H1 (cell line): ENCODE measurements around the gene RBM38. TPM values are rescaled to one million over a fixed set of nuclear protein-coding genes. Genes with fewer than 3 reads are reported as not detected.
"Not testable (repeated sequence)": the region's sequence is repeated elsewhere in the genome, so short reads cannot be mapped to it uniquely, and the experiment has no call there.

Experiments
- CTCF ChIA-PET: fragments of 300-600 bp; sonication (Branson Sonifier 250); formaldehyde crosslinking; loops from one replicate; lab custom pipeline; 2021; ENCODE audit not compliant: partially characterized antibody; lab: Charles Lee
- POLR2A ChIA-PET: fragments of 300-600 bp; sonication (Branson Sonifier 250); formaldehyde crosslinking; loops from one replicate; lab custom pipeline; 2021; ENCODE audit warnings: inconsistent platforms; ENCODE audit not compliant: partially characterized antibody; lab: Charles Lee
- DNase-seq, 2 experiments: peaks; one replicate each; pipeline versions ENCODE4 v3.0.0 to v3.0.0-alpha.2; 2010 to 2022; ENCODE audit warnings: low spot score in 2 of 2, low read depth in 1 of 2, mixed read lengths in 1 of 2
- FAIRE-seq: peaks from 2 replicates; lab custom pipeline; 2011; peaks lifted over from hg19 to GRCh38; lab: Jason Lieb, UNC
- H2AFZ ChIP-seq: 2 replicates; pipeline ENCODE4 v1.8.1; 2012; ENCODE audit warnings: low read length, inconsistent platforms
- H2AK5ac ChIP-seq: 2 replicates; pipeline ENCODE4 v1.6.1; 2013; ENCODE audit warnings: low read depth, low read length
- H2BK120ac ChIP-seq: replicated peaks from 2 replicates; pipeline ENCODE3; 2013; ENCODE audit warnings: low read depth, low read length, inconsistent platforms
- H2BK12ac ChIP-seq: 2 replicates; pipeline ENCODE4 v1.6.1; 2013; ENCODE audit warnings: low read depth, low read length
- H2BK15ac ChIP-seq: 2 replicates; pipeline ENCODE4 v1.6.1; 2013; ENCODE audit warnings: low read length
- H2BK20ac ChIP-seq: 2 replicates; pipeline ENCODE4 v1.6.1; 2013; ENCODE audit warnings: low read length
- H2BK5ac ChIP-seq: 2 replicates; pipeline ENCODE4 v1.6.1; 2013; ENCODE audit warnings: low read depth, low read length
- H3K14ac ChIP-seq: 2 replicates; pipeline ENCODE4 v1.6.1; 2013; ENCODE audit warnings: inconsistent platforms; ENCODE audit not compliant: insufficient read length
- H3K18ac ChIP-seq: 2 replicates; pipeline ENCODE4 v1.6.1; 2013; ENCODE audit warnings: low read length; ENCODE audit errors: extremely low read depth
- H3K23ac ChIP-seq: 2 replicates; pipeline ENCODE4 v1.6.1; 2013; ENCODE audit warnings: inconsistent platforms; ENCODE audit not compliant: insufficient read length
- H3K23me2 ChIP-seq: 2 replicates; pipeline ENCODE4 v1.6.1; 2013; ENCODE audit warnings: low read depth, low read length
- H3K27ac ChIP-seq: 2 replicates; pipeline ENCODE4 v1.6.1; 2011; ENCODE audit warnings: low read depth, low read length, inconsistent platforms
- H3K27me3 ChIP-seq, 4 experiments: replicated peaks in 1 of 4; 1 replicate in 1 of 4; 2 replicates in 3 of 4; pipeline versions ENCODE4 v1.6.1 to v1.8.1; 2011 to 2013; ENCODE audit warnings: low read length in 3 of 4, mild to moderate bottlenecking in 3 of 4, inconsistent platforms in 2 of 4, mixed read lengths in 2 of 4, moderate library complexity in 1 of 4; ENCODE audit not compliant: control insufficient read depth in 3 of 4, insufficient read depth in 3 of 4; ENCODE audit errors: extremely low read depth in 1 of 4
- H3K36me3 ChIP-seq, 4 experiments: 2 replicates each; pipeline versions ENCODE4 v1.6.1 to v1.8.1; 2011 to 2013; ENCODE audit warnings: mild to moderate bottlenecking in 4 of 4, low read length in 3 of 4, moderate library complexity in 2 of 4, control low read depth in 1 of 4, inconsistent platforms in 1 of 4; ENCODE audit not compliant: insufficient read depth in 4 of 4, control insufficient read depth in 2 of 4
- H3K4ac ChIP-seq: replicated peaks from 2 replicates; pipeline ENCODE3; 2013; ENCODE audit warnings: low read length, low read depth, mixed read lengths, inconsistent platforms; ENCODE audit not compliant: insufficient read length
- H3K4me1 ChIP-seq, 4 experiments: replicated peaks in 1 of 4; 1 replicate in 1 of 4; 2 replicates in 3 of 4; pipeline versions ENCODE4 v1.6.1 to v1.8.1; 2011 to 2013; ENCODE audit warnings: low read length in 3 of 4, inconsistent platforms in 2 of 4, mixed read lengths in 1 of 4; ENCODE audit not compliant: insufficient read depth in 4 of 4, control insufficient read depth in 3 of 4
- H3K4me2 ChIP-seq, 2 experiments: 2 replicates each; pipeline versions ENCODE4 v1.6.1 to v1.8.1; 2011 to 2013; ENCODE audit warnings: low read depth in 2 of 2, low read length in 2 of 2, control low read depth in 1 of 2, inconsistent platforms in 1 of 2, mild to moderate bottlenecking in 1 of 2; ENCODE audit not compliant: insufficient read depth in 1 of 2
- H3K4me3 ChIP-seq, 4 experiments: fragments of 200-600, 300-600 bp in 1 of 4; sonication (generic), shearing (Covaris generic), sonication (Bioruptor Twin) in 1 of 4; 2 replicates each; pipeline versions ENCODE4 v1.5.1 to v1.8.1; 2011 to 2016; ENCODE audit warnings: low read length in 4 of 4, low read depth in 3 of 4, control low read depth in 2 of 4, inconsistent platforms in 2 of 4, mild to moderate bottlenecking in 2 of 4, mixed read lengths in 1 of 4, moderate library complexity in 1 of 4; ENCODE audit not compliant: insufficient read depth in 2 of 4; ENCODE audit errors: extremely low read depth in 1 of 4
- H3K56ac ChIP-seq: replicated peaks from 2 replicates; pipeline ENCODE3; 2013; ENCODE audit warnings: low read depth, mild to moderate bottlenecking, mixed read lengths, low read length, inconsistent platforms; ENCODE audit not compliant: insufficient read length
- H3K79me1 ChIP-seq: 2 replicates; pipeline ENCODE4 v1.6.1; 2013; ENCODE audit warnings: low read depth, low read length, control low read depth
- H3K79me2 ChIP-seq, 2 experiments: 2 replicates each; pipeline versions ENCODE4 v1.6.1 to v1.8.1; 2012 to 2013; ENCODE audit warnings: low read length in 2 of 2, mild to moderate bottlenecking in 2 of 2, inconsistent platforms in 1 of 2; ENCODE audit not compliant: insufficient read depth in 2 of 2, control insufficient read depth in 1 of 2
- H3K9ac ChIP-seq, 4 experiments: replicated peaks in 1 of 4; 1 replicate in 1 of 4; 2 replicates in 3 of 4; pipeline versions ENCODE4 v1.6.1 to v1.8.1; 2011 to 2013; ENCODE audit warnings: low read depth in 3 of 4, low read length in 3 of 4, control low read depth in 2 of 4, mild to moderate bottlenecking in 2 of 4, moderate library complexity in 2 of 4, inconsistent platforms in 1 of 4; ENCODE audit errors: extremely low read depth in 1 of 4
- H3K9me3 ChIP-seq, 2 experiments: 2 replicates each; pipeline versions ENCODE4 v1.6.1 to v1.8.1; 2012 to 2013; ENCODE audit warnings: mild to moderate bottlenecking in 2 of 2, moderate library complexity in 2 of 2, control low read depth in 1 of 2, inconsistent platforms in 1 of 2, low read depth in 1 of 2, low read length in 1 of 2, mixed read lengths in 1 of 2; ENCODE audit not compliant: insufficient read depth in 2 of 2
- H4K20me1 ChIP-seq, 2 experiments: replicated peaks in 1 of 2; 2 replicates each; pipeline versions ENCODE3 to v1.8.1; 2011 to 2013; ENCODE audit warnings: inconsistent platforms in 2 of 2, low read length in 2 of 2, mild to moderate bottlenecking in 1 of 2; ENCODE audit not compliant: insufficient read depth in 2 of 2, control insufficient read depth in 1 of 2
- H4K5ac ChIP-seq: 2 replicates; pipeline ENCODE4 v1.6.1; 2013; ENCODE audit warnings: low read length, low read depth, mixed read lengths, inconsistent platforms; ENCODE audit not compliant: insufficient read length
- H4K8ac ChIP-seq: 2 replicates; pipeline ENCODE4 v1.8.0; 2013; ENCODE audit warnings: mild to moderate bottlenecking, moderate library complexity, low read length, inconsistent platforms; ENCODE audit not compliant: insufficient read depth; ENCODE audit errors: extremely low read depth
- H4K91ac ChIP-seq: replicated peaks from 2 replicates; pipeline ENCODE3; 2013; ENCODE audit warnings: low read length, mixed read lengths, inconsistent platforms; ENCODE audit not compliant: insufficient read length
- WGBS, 2 experiments: shearing (Covaris generic) in 1 of 2; methylation state at CpG; one replicate each; pipeline versions ENCODE4 v1.1.6 to v1.1.7; 2013 to 2015; ENCODE audit warnings: low lambda C conversion rate in 2 of 2, mixed read lengths in 2 of 2, inconsistent platforms in 1 of 2, low coverage in 1 of 2, missing lambda C conversion rate in 1 of 2; ENCODE audit not compliant: insufficient replicate concordance in 2 of 2, insufficient coverage in 1 of 2, insufficient read length in 1 of 2; ENCODE audit errors: extremely low coverage in 1 of 2, missing lambda C conversion rate in 1 of 2; 5-methylcytosine and 5-hydroxymethylcytosine counted together
- polyA plus RNA-seq, 7 experiments: library from polyadenylated mRNA; depleted of rRNA in 3 of 7; stranded (reverse) in 5 of 7; unstranded in 2 of 7; fragments of >200 nt in 5 of 7; fragments of 200-250 nt in 2 of 7; gene quantifications; 1 replicate in 5 of 7; 2 replicates in 1 of 7; 4 replicates in 1 of 7; pipeline versions ENCODE4 v1.2.1 to v1.2.3, GENCODE V29; 2011 to 2013; ENCODE audit warnings: missing spikeins in 2 of 7, mixed read lengths in 2 of 7
- total RNA-seq: library from RNA; stranded (reverse); fragmentation: NEBNext Ultra II Directional; extraction: Animal tissue kit (Norgen Biotek cat#: 25700); gene quantifications from 2 replicates; pipeline ENCODE4 v1.2.1, GENCODE V29; 2021

RBM38 gene
- total and polyA plus RNA-seq, 2 of the 8 experiments (the other 6 are each of a cell fraction or from before 2014, with no cell fraction given): 57.7 to 109 TPM

- WGBS, 2 experiments: 87% methylated on average over 3 of the region's 4 CpGs; no CpG with 5 or more reads in 1 of the 2 experiments
- H3K4me3 ChIP-seq, H2AFZ ChIP-seq, H3K23me2 ChIP-seq, H3K79me1 ChIP-seq, H4K20me1 ChIP-seq, H3K27ac ChIP-seq, H3K14ac ChIP-seq, H3K4ac ChIP-seq, H2AK5ac ChIP-seq, H3K18ac ChIP-seq, H4K8ac ChIP-seq, FAIRE-seq, H3K36me3 ChIP-seq, H2BK5ac ChIP-seq, H2BK120ac ChIP-seq, H2BK15ac ChIP-seq, H4K91ac ChIP-seq, DNase-seq, H3K9ac ChIP-seq, H3K23ac ChIP-seq, H3K9me3 ChIP-seq, H2BK20ac ChIP-seq, H3K4me1 ChIP-seq, H3K56ac ChIP-seq, H4K5ac ChIP-seq, H3K4me2 ChIP-seq, H3K27me3 ChIP-seq, H2BK12ac ChIP-seq, H3K79me2 ChIP-seq: not testable (repeated sequence)
- ChIA-PET POLR2A (interaction anchor here (1.1 to 1.3 kb wide), 2 partner anchors 16 to 37 kb away, joined by 3 to 4 read pairs; no protein-coding TSS in a partner anchor), CTCF (interaction anchor here (1.0 to 1.7 kb wide), 4 partner anchors 9 to 332 kb away, joined by 3 to 7 read pairs (median 3); no protein-coding TSS in a partner anchor)
Measured at GRCh38 chr20:57419479-57419878, 28.3 kb downstream of the RBM38 start.
